SKM-1 treated with dmso at 0.1 percent for 144 hours (cell line): ENCODE measurements around the gene PHACTR4.
"Not testable (repeated sequence)": the region's sequence is repeated elsewhere in the genome, so short reads cannot be mapped to it uniquely, and the experiment has no call there.

Source experiments
- DNase-seq: peaks from one replicate; lab custom pipeline; 2025; ENCODE audit not compliant: unreplicated experiment; lab: John Stamatoyannopoulos, UW

Gene PHACTR4

DNA sequence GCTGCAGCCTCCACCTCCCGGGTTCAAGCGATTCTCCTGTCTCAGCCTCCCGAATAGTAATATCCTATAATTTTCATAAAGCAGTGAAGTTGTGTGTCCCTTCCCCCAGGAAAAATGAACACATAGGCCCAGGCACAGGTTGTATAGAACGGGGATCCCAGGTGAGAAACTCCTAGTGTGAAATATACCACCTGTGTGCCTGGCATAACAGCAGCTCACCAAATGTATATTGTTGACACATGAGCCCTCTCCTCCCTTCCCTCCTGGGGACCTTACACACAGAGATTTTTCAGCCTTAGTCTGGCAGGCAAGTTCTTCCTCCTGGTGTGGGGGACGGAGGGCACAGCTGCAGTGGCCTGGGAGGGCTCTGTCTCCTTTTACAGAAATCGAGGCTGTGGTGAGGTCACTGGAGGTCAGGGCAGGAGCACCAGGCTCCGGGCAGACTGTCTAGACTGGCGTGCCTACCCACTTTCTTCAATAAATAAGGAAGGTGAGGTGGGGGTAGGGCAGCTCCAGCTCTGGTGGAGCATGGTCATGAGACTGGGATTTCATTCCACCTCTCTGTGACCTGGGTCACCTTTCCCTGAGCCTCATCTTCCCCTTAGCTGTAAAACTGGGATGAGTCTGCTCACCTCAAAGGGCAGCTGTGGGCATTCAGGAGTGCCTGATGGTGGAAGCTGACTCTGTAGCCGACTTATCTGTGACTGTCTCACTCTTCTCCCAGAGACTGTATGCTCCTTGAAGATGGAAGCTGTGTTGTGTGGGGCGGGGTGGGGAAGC lies 150.6 kb downstream of the PHACTR4 start:
- DNase-seq: no peak

DNA sequence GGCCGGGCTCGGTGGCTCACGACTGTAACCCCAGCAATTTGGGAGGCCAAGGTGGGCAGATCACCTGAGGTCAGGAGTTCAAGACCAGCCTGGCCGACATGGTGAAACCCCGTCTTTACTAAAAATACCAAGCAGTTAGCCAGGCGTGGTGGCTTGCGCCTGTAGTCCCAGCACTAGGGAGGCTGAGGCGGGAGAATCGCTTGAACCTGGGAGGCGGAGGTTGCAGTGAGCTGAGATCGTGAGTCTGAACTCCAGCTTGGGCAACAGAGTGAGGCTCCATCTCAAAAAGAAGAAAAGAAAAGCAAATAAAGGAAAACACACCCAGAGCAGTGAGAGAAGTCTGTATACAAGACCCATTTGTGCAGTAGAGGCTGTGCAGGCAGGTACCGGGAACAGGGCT lies 151.3 kb downstream of the PHACTR4 start:
- not testable (repeated sequence) for DNase-seq

DNA sequence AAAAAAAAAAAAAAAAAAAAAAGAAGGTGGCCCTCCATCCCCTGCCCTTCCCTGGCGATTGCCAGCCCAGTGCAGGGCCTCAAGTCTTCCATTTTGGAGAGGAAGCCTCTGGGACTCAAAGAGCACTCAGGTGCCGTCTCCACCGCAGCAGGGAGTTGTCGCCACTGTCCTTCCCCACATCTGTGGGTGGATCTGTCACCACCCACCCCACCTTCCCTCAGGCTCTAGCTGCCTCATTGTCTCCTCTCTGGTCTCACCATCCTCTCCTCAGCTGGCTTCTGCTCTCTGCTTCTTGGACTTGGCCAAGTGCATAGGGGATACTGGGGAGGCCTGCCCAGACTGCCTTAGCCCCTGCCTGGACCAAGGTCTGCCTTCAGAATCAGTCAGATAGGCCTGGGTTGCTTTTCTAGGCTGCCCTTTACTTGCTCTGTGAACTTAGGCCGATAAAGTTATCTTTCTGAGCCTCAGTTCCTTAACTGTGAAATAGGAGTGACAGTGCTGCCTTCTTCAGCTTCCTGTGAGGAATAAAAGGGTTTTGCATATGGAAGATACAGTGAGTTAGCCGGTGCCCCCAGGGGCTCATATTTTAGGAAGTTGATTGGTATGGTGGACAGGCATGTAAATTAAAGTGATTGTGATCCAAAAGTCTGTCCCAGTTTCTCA lies 152.1 kb downstream of the PHACTR4 start:
- DNase-seq: no peak

DNA sequence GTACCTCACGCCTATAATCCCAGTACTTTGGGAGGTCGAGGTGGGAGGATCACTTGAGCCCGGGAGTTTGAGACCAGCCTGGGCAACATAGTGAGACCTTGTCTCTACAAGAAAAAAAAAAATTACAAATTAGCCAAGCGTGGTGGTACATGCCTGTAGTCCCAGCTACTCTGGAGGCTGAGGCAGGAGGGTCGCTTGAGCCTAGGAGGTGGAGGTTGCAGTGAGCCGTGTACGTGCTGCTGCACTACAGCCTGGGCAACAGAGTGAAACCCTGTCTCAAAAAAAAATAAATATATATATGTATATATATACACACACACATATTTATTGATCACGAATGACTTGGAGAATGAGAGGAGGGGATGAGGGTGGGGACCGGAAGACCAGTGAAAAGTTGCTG lies 153.0 kb downstream of the PHACTR4 start:
- not testable (repeated sequence) for DNase-seq

DNA sequence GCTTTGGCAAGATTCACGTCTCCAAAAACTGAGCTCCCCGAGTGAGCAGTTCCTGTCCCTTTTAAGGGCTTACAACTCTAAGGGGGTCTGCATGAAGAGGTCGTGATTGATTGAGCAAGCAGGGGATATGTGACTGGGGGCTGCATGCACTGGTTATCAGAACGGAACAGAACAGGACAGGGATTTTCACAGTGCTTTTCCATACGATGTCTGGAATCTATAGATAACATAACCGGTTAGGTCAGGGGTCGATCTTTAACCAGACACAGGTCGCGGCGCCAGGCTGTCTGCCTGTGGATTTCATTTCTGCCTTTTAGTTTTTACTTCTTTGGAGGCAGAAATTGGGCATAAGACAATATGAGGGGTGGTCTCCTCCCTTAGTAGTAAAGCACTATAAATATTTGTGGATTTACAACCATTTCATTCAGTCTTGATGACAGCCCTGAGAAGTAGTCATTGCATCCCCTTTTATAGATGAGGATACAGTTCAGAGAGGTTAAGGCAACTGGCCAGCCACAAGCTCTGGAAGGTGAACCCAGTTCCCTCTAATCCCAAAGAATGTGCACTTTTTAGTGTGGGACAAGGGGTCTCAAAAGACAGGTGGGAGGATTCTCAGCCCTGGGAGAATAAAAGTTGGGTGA lies 155.6 kb downstream of the PHACTR4 start:
- DNase-seq: not testable (repeated sequence)

DNA sequence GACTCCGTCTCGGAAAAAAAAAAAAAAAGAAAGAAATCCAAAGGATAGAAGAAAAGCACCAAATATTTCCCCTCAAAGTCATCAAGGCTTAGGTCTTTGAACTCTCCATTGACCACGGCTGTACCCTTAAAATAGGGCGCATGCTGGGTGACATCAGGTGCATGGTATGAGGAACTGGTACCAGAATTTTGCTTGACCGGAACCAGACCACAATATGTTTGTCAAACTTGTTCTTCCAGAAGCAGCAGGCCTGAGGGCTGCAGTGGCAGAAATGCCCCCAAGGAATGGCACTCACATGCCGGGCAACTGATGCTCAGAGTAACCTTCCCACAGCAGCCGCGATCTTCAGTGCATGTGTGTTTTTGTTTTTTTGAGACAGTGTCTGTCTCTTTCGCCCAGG lies 157.3 kb downstream of the PHACTR4 start:
- DNase-seq: no peak

DNA sequence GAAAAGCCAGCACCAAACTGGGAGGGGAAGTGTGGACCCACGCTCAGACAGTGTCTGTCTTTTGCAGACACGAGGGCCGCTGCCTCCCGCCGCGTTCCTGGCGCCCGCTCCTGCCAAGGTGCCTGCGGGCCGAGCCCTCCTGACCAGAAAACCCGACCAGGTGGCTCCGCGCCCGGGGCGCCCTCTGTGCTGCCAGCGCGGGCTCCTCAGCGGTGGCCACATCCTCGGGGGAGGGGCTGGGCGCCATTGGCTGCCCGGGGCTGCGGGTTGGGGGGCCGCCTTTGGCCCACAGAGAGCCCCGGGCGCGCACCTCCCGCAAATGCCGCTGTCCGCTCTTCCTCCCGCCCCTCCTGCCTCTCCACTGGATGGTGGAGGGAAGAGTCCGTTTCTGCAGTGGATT lies 160.9 kb downstream of the PHACTR4 start:
- no peak for DNase-seq

DNA sequence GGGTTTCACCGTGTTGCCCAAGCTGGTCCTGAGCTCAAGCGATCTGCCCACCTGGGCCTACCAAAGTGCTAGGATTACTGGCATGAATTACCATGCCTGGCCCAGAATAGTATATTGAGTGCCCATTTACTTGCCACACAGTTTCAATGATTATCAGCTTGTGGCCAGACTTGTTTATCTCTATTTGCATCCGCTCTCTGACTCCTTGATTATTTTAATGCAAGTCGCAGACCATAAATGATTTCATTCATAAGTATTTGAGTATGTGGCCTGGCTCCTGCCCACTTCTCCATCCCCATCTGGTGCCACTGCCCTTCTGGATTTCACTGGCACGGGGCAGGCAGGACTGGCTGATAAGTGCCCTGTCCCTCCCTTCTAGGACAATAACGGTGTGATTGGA lies 165.1 kb downstream of the PHACTR4 start:
- no peak for DNase-seq

DNA sequence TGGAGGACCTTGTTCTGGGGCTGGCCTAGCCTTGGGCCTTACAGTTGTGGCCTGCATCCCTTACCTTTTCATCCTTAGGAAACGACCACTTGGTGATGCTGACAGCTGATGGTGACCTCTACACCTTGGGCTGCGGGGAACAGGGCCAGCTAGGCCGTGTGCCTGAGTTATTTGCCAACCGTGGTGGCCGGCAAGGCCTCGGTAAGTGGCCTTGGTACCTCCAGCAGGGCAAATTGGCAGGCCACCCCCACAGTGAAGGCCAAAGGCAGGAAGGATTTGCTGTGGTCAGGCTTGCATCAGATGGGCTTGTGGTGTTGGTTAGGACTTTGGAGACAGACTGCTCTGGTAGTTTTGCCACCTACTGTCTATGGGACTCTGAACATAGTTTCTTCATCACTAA lies 165.6 kb downstream of the PHACTR4 start:
- no peak for DNase-seq

DNA sequence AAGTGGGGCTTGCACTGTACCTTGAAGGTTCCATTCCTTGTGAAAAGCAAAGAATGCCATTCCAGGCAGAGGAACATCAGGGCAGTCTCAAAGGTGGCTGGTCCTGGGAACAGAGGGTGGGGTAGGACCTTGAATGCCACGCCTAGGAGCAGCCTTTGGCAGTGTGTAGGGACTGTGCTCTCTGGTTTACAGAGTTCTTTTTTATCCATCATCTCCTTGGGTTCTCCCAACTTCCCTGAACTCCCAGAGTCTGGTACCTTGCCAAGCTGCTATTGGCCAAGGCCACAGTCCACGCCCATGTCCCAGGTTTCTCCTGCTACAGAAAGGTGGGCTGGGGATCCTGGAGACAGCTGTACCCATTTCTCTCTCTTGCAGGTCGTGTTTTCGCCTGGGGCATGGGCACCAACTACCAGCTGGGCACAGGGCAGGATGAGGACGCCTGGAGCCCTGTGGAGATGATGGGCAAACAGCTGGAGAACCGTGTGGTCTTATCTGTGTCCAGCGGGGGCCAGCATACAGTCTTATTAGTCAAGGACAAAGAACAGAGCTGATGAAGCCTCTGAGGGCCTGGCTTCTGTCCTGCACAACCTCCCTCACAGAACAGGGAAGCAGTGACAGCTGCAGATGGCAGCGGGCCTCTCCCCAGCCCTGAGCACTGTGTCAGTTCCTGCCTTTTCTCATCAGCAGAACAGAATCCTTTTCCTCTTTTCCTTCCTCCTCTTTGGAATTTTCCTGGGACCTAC lies 168.1 kb downstream of the PHACTR4 start:
- no peak for DNase-seq

DNA sequence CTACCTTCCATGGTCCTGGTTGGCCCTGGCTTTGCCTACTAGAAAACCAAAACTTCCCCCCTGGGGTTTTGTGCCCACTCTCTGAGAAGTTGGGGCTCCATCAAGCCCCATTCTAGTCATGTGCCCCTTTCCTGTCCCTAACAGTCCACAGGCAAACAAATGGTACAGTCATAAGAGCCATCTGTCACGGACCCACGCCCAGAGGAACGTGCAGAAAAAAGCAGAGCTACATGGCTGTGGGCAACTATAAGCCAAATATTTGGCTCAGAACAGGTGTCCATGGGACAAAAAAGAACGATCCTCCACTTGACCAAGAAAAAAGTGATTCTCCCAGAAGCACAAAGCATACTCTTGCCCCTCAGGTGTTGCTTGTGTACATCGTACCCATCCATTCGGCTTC lies 168.7 kb downstream of the PHACTR4 start:
- DNase-seq: no peak

DNA sequence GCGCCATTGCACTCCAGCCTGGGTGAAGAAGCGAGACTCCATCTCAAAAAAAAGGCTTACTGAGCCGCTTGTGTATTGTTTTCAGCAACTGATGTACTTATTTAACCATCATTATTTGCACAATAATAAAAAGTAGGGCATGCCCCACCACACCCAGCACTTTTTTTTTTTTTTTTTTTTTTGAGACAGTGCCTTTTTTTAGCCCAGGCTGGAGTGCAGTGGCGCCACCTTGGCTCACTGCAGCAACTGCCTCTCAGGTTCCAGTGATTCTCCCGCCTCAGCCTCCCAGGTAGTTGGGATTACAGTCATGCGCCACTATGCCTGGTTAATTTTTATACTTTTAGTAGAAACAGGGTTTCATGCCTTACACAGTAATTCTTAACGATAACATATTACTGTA lies 171.1 kb downstream of the PHACTR4 start:
- DNase-seq: no peak

DNA sequence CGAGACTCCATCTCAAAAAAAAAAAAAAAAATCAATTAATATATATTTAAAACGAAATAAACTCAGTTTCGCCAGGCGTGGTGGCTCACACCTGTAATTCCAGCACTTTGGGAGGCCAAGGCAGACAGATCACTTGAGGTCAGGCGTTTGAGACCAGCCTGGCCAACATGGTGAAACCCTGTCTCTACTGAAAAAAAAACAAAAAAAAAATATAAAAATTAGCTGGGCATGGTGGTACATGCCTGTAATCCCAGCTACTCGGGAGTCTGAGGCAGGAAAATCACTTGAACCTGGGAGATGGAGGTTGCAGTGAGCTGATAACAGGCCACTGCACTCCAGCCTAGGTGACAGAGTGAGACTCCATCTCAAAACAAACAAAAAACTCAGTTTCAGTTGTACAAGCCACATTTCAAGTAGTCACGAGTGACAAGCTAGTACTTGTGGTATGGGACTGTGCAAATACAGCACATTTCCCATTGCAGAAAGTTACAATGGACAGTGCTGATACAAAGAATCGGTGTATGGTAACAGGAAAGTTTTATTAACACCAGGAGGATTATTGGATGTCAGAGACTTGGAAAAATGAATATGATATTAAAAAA lies 172.0 kb downstream of the PHACTR4 start:
- not testable (repeated sequence) for DNase-seq

DNA sequence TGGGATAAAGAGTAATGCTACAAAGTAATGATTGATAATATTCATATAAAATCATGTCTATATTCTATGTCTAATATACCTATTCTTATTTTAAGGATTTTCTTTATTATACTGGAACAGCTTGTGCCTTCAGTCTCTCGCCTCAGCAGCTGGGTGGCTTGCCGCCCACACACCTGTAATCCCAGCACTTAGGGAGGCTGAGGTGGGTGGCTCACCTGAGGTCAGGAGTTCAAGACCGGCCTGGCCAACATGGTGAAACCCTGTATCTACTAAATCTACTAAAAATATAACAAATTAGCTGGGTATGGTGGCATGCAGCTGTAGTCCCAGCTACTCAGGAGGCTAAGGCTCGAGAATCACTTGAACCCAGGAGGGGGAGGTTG lies 175.7 kb downstream of the PHACTR4 start:
- DNase-seq: no peak

DNA sequence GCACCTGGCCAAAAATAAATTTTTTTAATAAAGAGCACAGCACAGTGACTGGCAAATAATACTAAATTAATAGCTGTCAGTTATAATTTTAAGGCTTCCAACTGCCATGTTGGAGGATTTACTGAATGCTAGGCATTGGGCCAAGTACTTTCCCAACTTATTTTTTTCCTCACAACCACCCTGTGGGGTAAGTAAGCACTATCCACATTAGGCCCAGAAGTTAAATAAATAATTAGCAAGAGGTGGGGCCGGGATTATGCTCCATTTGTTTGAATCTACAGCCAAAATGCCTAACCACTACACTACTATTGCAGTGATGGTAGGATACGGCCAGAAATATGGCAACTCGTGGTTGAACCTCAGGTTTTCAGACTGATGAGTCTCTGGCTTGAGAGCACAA lies 178.8 kb downstream of the PHACTR4 start:
- no peak for DNase-seq
